Peyer's patch (tissue), 4 donors: ENCODE results near the gene CTNNBL1.

Experiments used
- CTCF ChIP-seq, 6 experiments: fragments of 450-650 bp in 4 of 6; fragments of 200-600 bp in 2 of 6; sonication (generic) in 1 of 6; IDR thresholded peaks; one replicate each; pipeline ENCODE4 v1.5.1; 2017 to 2019; ENCODE audit warnings: antibody characterized with exemption in 6 of 6, mild to moderate bottlenecking in 3 of 6, moderate library complexity in 1 of 6
- POLR2A ChIP-seq, 2 donors: fragments of 450-650 bp; IDR thresholded peaks; one replicate each; pipeline ENCODE4 v1.5.1; 2017; ENCODE audit warnings: antibody characterized with exemption in 2 of 2, mild to moderate bottlenecking in 2 of 2, moderate library complexity in 2 of 2

- TF ChIP-seq CTCF (IDR thresholded peaks at IDR 0.05), result no peak
- no peak for TF ChIP-seq POLR2A (IDR thresholded peaks at IDR 0.05)
These were observed 77.1 kb downstream of the CTNNBL1 start for GRCh38 chr20:37770908-37771307.
